GM21528 (cell line): ENCODE data around the gene PELO.
"Not testable (repeated sequence)": the region's sequence is repeated elsewhere in the genome, so short reads cannot be mapped to it uniquely, and the experiment has no call there.

Source experiments
- ATAC-seq: cut with Tn5 transposase; IDR thresholded peaks from one replicate; pipeline ENCODE4 v1.9.1; 2021; ENCODE audit warnings: mild to moderate bottlenecking, moderate library complexity; ENCODE audit not compliant: unreplicated experiment, low FRiP score

PELO gene

GRCh38 chr5:52799358-52799982 is 11.8 kb downstream of the PELO start:
- ATAC-seq = peak; percentile 32

GRCh38 chr5:52799983-52800393 is 12.3 kb downstream of the PELO start:
- ATAC-seq = peak; percentile 80

GRCh38 chr5:52800394-52801213 is 12.9 kb downstream of the PELO start:
- ATAC-seq = peak; percentile 52

GRCh38 chr5:52801329-52801728 is 13.6 kb downstream of the PELO start:
- no peak for ATAC-seq

GRCh38 chr5:52802272-52802973 is 14.7 kb downstream of the PELO start:
- ATAC-seq = no peak

- no peak for ATAC-seq
Measured at GRCh38 chr5:52802974-52803336, 15.2 kb downstream of the PELO start.

- no peak for ATAC-seq
Measured at GRCh38 chr5:52804387-52804791, 16.7 kb downstream of the PELO start.

GRCh38 chr5:52804981-52805380 is 17.3 kb downstream of the PELO start:
- no peak for ATAC-seq

- no peak for ATAC-seq
Measured at GRCh38 chr5:52805615-52806014, 17.9 kb downstream of the PELO start.

GRCh38 chr5:52807037-52807436 is 19.3 kb downstream of the PELO start:
- no peak for ATAC-seq

- no peak for ATAC-seq
Measured at GRCh38 chr5:52807723-52808122, 20.0 kb downstream of the PELO start.

- no peak for ATAC-seq
Measured at GRCh38 chr5:52808316-52808901, 20.7 kb downstream of the PELO start.

GRCh38 chr5:52809884-52810283 is 22.2 kb downstream of the PELO start:
- no peak for ATAC-seq

GRCh38 chr5:52810426-52810825 is 22.7 kb downstream of the PELO start:
- ATAC-seq = no peak

- ATAC-seq = no peak
Measured at GRCh38 chr5:52811067-52811749, 23.5 kb downstream of the PELO start.

GRCh38 chr5:52814352-52815148 is 26.8 kb downstream of the PELO start:
- ATAC-seq = no peak

GRCh38 chr5:52817818-52818217 is 30.1 kb downstream of the PELO start:
- ATAC-seq = no peak

- no peak for ATAC-seq
Measured at GRCh38 chr5:52818360-52818759, 30.6 kb downstream of the PELO start.

GRCh38 chr5:52818807-52819206 is 31.1 kb downstream of the PELO start:
- not testable (repeated sequence) for ATAC-seq

GRCh38 chr5:52821901-52822300 is 34.2 kb downstream of the PELO start:
- no peak for ATAC-seq
